EL (cell line): ENCODE results near the gene RBM26.
"Not testable (repeated sequence)": the region's sequence is repeated elsewhere in the genome, so short reads cannot be mapped to it uniquely, and the experiment has no call there.

Experiments
- DNase-seq: peaks from one replicate; pipeline ENCODE4 v3.0.0-alpha.2; 2016

The RBM26 gene

DNA sequence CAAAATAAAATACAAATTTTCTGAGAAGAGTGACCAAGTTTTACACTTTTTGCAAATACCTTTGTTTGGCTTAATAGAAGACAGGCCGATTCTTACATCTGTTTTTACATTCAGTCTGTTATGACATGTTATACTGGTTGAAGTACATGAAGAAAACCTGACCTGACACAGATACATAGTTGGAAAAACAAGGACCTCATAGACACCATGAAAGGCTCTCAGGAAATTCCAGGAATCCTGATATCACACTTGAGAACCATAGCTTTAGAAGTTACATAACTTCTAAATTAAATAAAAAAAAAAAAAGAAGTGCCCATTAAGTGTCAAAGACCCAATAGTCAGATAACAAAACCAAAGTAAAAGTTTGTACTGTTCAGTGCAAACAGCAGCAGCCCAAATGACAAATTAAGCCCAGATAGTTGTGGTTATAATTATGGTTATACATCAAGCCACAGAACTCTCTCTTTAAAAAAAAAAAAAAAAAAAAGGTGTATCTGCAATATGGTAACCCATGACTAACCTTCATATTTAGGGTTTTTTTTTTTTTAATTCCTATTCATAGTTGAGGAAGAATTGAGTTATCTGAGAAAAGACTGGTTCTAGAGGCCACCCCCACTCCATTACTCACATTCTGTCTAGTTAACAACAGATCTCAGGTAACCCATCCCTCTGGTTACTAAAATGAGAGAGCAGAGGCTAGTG is 19.8 kb downstream of the RBM26 start:
- no peak for DNase-seq

DNA sequence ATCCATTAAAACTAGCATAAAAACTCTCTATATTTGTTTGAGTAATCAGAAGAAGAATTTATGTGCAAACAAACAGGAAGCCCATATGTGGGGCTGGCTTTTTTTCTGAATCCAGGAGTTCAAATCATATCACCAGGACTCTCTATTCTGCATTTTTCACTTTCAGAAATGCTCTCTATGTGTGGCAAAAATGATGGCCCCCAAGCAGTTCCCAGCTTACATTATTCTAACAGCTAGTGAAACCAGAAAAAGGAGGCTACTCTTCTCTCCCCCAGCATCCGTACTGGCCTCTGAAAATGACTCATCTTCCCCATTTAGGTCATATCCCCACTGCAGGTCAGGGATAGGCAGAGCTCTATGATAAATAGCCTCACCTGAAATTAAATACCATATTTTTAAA is 20.4 kb downstream of the RBM26 start:
- peak; percentile 45 for DNase-seq

DNA sequence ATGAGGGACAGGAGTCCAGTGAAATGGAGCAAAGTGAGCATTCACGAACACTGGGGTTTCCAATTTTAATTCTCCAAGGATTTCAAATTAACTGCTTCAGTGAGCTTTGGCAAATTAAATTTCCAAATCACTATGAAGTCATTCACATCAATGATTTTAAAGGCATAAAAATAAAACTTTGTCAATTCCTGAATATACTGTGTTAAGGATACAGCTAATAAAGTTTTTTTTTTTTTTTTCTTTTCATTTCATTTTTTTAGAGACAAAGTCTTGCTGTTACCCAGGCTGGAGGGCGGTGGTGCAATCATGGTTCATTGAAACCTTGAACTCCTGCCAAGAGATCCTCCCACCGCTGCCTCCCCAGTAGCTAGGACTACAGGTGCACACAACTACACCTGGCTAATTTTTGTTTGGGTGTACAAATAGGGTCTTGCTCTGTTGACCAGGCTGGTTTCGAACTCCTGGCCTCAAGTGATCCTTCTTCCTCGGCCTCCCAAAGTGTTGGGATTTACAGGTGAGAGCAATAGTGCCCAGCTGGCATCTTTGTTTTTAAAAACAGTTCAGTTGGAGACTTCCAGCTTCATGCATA is 21.9 kb downstream of the RBM26 start:
- DNase-seq = no peak

DNA sequence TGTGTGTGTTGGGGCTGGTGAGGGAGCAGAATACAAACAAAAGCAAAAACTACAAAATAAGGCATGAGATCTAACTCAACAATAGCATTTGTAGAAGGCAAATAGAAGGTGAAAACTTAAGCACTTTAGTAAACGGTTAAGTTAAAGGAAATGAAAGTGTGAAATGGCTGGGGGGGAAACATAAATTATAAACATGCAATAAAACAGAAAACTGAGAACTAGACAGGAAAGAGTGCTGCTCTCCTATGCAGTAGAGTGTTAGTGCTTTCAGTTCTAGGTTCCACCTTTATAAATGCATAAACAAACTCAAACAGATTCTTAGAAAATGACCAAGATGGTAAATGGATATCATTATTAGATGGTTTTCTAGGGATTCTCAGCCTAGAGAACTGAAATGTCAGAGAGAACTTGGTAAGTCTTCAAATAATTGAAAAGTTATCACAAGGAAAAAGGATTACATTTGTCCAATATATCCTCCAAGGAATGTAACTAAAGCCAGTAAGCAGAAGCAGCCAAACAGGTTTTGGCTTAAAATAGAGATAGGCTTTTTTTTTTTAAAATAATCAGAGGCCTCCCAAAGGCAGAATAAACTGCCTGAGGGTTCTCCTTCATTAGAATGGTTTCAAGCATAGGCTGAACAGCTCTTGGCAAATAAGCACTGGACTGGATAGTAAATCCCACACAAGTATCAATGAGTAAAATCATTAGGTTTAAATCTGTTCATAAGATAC is 23.3 kb downstream of the RBM26 start:
- DNase-seq = no peak

DNA sequence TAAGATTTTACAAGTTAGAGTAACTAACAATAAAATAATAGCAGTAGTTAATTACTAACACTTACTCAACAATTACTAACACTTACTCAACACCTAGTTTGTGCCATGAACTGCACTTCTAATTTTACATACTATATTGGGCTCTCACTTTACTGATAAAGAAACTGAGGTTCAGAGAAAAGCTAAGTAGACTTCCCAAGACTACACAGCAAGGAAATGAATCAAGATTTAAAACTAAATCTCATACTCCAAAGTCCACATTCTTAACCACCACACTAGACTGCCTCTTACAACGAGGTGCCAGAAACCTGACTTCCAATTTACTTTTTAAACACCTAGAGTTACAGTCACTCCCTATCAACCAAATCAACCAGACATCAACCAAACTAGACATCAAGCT is 25.1 kb downstream of the RBM26 start:
- DNase-seq = no peak

DNA sequence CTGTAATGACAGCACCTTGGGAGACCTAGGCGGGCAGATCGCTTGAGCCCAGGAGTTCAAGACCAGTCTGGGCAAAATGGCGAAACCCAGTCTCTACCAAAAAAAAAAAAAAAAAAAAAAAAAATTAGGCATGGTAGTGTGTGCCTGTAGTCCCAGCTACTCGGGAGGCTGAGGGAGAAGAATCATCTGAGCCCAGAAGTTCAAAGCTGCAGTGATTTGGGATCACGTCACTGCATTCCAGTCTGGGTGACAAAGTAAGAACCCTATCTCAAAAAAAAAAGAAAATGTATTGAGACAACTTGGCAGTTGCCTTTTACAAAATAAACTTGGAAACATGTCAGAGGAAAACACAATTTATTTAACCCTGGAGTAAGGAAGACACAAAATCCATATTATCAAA is 26.8 kb downstream of the RBM26 start:
- no peak for DNase-seq

DNA sequence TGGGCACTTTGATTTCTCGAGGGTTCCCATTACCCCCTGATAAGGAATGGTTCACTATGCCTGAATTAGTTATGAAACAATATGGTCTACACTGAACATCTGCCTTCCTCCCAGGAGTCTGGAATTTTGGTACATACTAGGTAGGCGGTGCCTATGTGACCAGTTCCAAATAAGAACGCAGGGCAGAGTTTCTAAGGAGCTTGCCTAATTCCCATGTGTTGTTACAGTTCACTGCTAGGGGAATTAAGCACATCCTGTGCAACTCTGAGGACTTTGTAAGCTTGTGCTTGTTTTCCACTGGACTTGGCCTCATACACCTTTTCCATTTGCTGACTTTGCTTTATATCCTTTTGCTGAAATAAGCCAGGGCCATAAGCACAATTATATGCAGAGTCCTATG is 29.2 kb downstream of the RBM26 start:
- no peak for DNase-seq

DNA sequence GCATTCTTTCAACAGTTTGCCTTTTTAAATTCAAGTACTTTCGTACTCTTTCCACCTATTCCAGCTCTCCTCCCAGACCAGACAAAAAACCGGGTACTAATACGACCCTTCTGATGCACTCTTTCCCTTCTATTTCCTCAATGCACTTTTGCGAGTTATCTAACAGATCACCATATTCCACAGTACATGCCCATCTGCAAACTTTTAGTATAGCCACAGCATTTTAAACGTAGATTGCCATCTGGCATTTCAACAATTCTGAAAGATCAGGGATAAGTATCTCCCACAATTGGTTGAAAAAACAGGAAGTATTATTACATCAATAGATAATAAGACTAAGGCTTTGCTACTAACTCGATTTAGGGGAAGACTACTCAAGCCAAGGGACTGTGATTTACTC is 31.5 kb downstream of the RBM26 start:
- DNase-seq = no peak

DNA sequence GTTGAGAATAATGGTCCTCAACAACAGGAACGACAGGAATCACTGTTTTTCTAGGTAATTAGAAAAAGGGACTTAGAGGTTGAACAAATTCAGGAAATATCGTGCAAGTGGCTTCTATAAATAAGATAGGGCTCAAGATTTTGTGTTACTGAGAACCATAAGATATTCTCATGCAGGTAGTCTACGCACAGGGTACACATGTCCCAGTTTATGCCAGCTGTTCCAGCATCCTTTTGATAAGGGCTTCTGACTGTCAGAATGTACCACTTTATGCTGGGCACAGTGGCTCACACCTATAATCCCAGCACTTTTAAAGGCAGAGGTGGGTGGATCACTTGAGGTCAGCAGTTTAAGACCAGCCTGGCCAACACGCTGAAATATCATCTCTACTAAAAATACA is 32.1 kb downstream of the RBM26 start:
- no peak for DNase-seq

DNA sequence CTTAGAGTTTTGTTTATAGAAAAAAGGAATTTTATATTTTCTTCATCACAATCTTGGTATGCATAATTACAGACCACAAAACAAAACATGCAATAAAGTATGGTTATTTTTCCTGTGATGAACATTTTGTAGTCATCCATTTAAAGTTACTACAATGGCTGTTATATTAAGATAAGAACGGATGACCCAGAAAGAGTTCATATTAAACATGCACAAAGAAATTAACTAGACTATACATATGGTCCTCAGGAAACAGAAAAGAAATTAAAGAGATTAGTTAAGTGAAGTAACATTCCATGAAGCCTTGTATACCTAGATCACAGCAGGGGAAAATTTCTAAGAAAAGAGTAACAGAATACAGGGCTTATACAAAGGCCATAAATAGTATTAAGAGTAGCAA is 36.8 kb downstream of the RBM26 start:
- no peak for DNase-seq

DNA sequence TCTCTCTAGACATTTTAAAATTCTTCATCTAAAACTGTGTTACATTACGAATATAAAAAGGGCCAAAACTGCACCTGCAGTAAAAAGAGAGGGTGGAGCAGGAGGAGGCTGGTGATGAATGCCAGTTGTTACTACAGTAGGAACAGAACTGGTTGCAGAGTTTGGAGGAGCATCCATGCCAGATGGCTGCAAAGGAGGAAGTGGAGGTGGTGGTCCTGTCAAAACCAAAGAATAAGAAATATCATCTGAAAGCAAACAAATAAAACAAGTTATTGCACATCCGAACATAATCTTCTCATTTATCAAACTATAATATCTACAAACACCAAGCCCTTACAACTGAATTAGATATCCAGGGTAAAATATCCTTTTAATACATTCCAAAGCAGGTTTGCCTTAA is 40.1 kb downstream of the RBM26 start:
- DNase-seq = no peak

DNA sequence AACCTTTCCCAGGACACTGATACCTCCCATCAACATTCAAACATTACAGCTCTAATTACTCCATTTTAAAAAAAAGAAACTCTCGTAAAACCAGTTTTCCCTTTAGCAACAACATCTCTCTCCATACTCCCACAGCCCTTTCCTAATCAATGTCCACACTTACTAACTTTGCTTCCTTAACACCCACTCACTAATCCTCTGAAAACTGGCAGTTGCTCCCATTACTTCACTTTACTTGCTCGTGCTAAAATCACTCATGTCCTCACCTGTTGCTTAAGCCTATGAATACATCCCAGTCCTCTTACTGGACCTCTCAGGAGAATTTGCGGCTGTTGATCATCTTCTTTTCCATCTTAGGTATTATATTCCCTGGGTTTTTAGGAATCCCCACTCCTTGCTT is 44.8 kb downstream of the RBM26 start:
- no peak for DNase-seq

DNA sequence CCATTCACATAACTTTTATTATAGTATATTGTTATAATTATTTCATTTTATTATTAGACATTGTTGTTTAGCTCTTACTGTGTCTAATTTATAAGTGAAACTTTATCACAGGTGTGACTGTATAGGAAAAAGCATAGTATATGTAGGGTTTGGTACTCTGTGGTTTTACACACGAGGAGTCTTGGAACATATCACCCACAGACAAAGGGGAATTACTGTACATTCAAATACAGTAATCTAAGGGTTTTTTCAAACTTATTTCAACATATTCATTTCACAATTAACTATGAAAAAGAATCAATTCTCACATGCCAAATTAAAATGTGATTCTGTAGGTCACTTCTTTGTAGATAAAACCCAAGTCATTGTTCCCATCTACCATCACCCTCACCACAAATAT is 46.0 kb downstream of the RBM26 start:
- DNase-seq = no peak

DNA sequence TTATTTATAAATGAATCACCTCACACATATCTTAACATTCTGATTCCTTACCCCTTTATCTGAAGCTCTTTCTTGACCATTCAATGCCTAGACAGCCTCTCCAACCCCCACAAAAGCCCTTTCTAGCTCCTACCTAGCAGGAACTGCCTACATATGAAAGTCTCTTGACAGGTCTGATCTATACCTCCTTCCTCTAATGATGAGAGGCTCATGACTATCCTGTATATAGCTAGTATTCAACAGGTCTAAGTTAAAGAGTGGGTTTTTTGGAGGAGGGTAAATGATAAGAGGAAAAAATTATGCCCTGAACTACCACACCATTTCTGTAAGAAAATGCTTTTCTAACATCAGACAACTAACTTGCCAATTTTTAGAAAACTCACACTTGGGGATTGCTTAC is 47.0 kb downstream of the RBM26 start:
- DNase-seq = no peak

DNA sequence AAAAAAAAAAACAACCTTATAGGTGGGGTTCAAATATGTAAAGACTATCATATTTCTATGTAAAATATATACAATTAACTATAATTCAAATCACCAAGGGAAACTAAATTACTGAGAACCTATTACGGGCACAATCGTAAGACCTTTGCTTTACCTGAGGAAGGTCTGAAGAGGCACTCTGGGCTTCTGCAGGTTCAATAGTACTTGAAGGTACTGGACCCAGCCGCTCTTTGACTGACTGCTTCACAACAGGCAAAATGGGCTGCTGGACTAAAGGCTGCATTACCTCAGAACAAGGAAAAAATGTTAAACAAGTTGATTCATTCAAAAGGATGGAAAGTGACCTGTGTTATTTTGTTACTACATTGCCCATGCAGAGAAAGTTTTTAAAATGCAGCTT is 51.8 kb downstream of the RBM26 start:
- no peak for DNase-seq

DNA sequence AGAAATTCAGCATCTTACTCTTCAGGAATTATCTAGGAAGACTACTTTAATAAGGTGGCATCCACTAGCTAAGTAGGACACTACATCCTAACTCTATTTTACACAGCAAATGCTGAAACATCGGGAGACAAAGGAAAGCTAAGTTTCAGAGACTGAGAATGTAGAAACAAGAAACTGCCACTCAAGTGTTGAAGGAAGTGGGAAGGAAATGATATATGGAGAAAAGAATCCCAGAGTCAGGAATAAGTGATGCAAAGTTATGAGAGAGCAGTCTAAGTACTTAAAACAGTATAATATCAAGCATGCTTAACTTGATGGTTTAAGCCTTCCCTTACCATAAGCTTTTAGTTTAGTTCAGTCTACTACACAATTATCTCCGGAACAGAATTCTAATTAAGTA is 52.4 kb downstream of the RBM26 start:
- peak; percentile 14 for DNase-seq

DNA sequence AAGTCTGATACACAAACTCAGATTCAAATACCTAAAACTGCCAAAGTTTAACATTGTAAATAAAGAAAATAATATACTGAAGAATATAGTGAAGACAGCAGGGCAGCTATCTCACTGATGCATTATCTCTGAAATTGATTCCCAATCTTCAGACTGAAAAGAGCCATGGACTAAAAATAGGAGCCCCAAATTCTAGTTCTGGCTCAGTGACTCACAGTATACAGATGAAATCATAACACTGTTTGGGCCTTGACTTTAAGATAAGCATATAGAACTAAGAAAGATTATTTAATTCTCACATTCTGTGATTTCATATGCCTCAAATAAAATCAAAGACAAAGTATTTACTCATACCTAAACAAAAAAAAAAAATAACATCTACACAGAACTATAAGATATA is 53.9 kb downstream of the RBM26 start:
- no peak for DNase-seq

DNA sequence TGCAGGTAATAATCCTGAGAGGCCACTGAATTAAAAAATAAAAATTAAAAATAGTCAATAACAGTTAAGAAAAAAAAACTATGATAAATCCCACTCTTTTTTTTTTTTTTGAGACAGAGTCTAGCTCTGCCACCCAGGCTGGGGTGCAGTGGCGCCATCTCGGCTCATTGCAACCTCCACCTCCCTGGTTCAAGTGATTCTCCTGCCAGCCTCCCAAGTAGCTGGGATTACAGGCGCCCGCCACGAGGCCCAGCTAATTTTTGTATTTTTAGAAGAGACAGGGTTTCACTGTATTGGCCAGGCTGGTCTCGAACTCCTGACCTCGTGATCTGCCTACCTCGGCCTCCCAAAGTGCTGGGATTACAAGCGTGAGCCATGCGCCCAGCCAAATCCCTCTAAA is 56.4 kb downstream of the RBM26 start:
- DNase-seq = not testable (repeated sequence)

DNA sequence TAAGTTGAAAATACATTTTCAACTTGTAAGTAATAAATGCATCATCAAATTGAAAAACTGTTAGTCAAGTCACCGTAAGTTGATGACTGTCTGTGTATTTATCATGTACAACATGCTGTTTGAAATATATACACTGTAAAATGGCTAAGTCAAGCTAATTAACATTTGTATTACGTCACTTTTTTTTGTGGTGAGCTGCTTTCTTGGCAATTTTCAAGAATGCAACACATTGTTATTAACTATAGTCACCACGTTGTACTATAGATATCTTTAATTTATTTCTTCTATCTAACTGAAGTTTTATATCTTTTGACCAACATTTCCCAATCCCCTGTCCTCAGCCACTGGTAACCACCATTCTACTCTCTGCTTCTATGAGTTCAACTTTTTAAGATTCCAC is 57.0 kb downstream of the RBM26 start:
- peak; percentile 16 for DNase-seq

DNA sequence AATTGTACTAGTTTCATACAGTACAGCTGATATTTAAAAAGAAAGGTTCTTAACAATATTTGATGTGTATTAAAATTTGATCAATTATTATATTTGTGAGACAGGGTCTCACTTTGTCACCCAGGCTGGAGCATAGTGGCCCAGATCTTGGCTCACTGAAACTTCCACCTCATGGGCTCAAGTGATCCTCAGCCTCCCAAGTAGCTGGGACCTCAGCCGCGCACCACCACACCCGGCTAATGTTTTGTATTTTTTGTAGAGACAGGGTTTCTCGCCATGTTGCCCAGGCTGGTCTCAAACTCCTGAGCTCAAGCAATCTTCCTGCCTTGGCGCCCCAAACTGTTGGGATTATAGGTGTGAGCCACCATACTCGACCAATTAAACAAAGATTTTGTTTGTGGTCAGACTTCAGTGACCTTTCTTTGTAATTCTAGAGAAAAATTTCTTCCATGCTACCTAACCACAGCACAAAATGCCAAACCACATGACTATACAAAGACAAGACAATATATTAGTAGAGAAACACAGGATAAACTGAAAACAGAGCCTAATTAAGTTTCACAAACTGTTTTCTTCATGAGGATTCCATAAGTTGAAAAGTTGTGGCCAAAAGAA is 59.6 kb downstream of the RBM26 start:
- no peak for DNase-seq

DNA sequence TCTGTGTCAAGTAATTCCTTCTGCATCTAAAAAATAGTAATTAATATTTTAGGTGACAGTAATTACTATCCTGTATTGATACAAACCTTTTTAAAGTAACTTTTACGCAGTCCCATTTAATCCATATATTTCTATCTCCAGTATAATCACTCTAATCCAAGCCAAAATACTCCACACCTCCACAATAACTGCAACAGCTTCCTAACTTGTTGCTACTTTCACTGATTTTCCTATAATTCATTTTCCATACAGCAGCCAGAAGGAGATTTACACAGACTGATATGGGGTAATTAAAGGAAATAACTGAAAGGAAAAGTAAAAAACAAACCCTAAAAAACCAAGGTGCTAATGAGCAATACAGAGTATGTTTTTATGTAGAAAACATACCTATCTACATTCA is 64.9 kb downstream of the RBM26 start:
- no peak for DNase-seq

DNA sequence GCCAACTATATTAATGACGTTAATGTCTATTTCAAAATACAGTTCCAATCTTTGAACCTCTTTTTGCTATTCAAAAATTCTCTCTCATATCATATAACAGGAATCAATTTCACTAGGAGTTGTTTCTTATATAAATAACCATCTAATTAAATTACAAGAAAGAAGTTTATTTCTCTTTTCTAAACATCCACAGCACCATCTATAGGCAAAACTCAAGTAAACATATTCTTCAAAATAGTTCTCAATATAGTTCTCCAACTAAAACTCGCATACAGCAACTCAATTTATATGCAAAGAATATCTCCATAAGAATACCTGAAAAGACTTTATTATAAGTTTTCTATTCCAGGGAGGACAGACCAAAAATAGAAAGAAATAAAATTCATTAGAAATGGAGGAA is 65.6 kb downstream of the RBM26 start:
- DNase-seq = no peak

DNA sequence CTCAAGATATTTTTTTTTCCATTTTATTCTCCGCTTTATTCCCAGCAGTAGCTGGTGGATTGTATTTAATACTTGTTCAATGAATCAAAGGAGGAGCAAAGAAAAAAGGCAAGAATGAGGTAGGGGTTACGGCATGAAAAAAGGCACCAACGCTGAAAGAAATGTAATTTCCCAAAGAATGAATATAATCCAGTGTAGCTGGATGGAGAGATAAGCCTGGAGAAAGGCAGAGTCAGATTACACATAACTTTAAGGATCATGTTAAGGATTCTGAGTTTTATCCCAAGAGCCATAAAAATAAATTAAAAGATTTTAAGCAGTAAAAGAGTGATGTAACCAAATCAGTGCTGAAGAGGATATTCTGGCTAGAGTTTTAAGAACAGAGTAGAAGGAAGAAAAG is 67.7 kb downstream of the RBM26 start:
- no peak for DNase-seq

DNA sequence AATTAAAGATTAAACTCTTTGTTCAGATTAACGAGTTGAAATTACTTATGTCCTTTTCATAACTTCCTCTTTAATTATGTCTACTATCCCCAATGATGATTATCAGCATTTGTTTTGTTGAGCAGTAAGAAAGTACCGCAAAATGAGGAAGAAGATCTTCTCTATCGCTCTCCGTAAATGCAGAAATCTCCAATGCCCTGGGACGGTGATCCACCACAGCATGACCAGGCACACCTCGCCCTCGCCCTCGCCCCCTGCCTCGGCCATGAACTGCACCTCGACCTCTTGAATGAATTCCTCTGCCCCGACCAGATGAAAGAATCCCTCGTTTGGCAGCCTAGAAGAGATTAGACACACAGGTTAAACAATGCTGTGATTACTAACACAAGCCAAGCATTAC is 69.1 kb downstream of the RBM26 start:
- DNase-seq = no peak
